H1 (cell line): ENCODE measurements around the gene NBEA. TPM values are rescaled to one million over a fixed set of nuclear protein-coding genes. Genes with fewer than 3 reads are reported as not detected.

Source experiments
- CTCF ChIA-PET: fragments of 300-600 bp; sonication (Branson Sonifier 250); formaldehyde crosslinking; loops from one replicate; lab custom pipeline; 2021; ENCODE audit not compliant: partially characterized antibody; lab: Charles Lee
- POLR2A ChIA-PET: fragments of 300-600 bp; sonication (Branson Sonifier 250); formaldehyde crosslinking; loops from one replicate; lab custom pipeline; 2021; ENCODE audit warnings: inconsistent platforms; ENCODE audit not compliant: partially characterized antibody; lab: Charles Lee
- DNase-seq, 2 experiments: peaks; one replicate each; pipeline versions ENCODE4 v3.0.0 to v3.0.0-alpha.2; 2010 to 2022; ENCODE audit warnings: low spot score in 2 of 2, low read depth in 1 of 2, mixed read lengths in 1 of 2
- FAIRE-seq: peaks from 2 replicates; lab custom pipeline; 2011; peaks lifted over from hg19 to GRCh38; lab: Jason Lieb, UNC
- H2AFZ ChIP-seq: 2 replicates; pipeline ENCODE4 v1.8.1; 2012; ENCODE audit warnings: low read length, inconsistent platforms
- H2AK5ac ChIP-seq: 2 replicates; pipeline ENCODE4 v1.6.1; 2013; ENCODE audit warnings: low read depth, low read length
- H2BK120ac ChIP-seq: replicated peaks from 2 replicates; pipeline ENCODE3; 2013; ENCODE audit warnings: low read depth, low read length, inconsistent platforms
- H2BK12ac ChIP-seq: 2 replicates; pipeline ENCODE4 v1.6.1; 2013; ENCODE audit warnings: low read depth, low read length
- H2BK15ac ChIP-seq: 2 replicates; pipeline ENCODE4 v1.6.1; 2013; ENCODE audit warnings: low read length
- H2BK20ac ChIP-seq: 2 replicates; pipeline ENCODE4 v1.6.1; 2013; ENCODE audit warnings: low read length
- H2BK5ac ChIP-seq: 2 replicates; pipeline ENCODE4 v1.6.1; 2013; ENCODE audit warnings: low read depth, low read length
- H3K14ac ChIP-seq: 2 replicates; pipeline ENCODE4 v1.6.1; 2013; ENCODE audit warnings: inconsistent platforms; ENCODE audit not compliant: insufficient read length
- H3K18ac ChIP-seq: 2 replicates; pipeline ENCODE4 v1.6.1; 2013; ENCODE audit warnings: low read length; ENCODE audit errors: extremely low read depth
- H3K23ac ChIP-seq: 2 replicates; pipeline ENCODE4 v1.6.1; 2013; ENCODE audit warnings: inconsistent platforms; ENCODE audit not compliant: insufficient read length
- H3K23me2 ChIP-seq: 2 replicates; pipeline ENCODE4 v1.6.1; 2013; ENCODE audit warnings: low read depth, low read length
- H3K27ac ChIP-seq: 2 replicates; pipeline ENCODE4 v1.6.1; 2011; ENCODE audit warnings: low read depth, low read length, inconsistent platforms
- H3K27me3 ChIP-seq, 4 experiments: replicated peaks in 1 of 4; 1 replicate in 1 of 4; 2 replicates in 3 of 4; pipeline versions ENCODE4 v1.6.1 to v1.8.1; 2011 to 2013; ENCODE audit warnings: low read length in 3 of 4, mild to moderate bottlenecking in 3 of 4, inconsistent platforms in 2 of 4, mixed read lengths in 2 of 4, moderate library complexity in 1 of 4; ENCODE audit not compliant: control insufficient read depth in 3 of 4, insufficient read depth in 3 of 4; ENCODE audit errors: extremely low read depth in 1 of 4
- H3K36me3 ChIP-seq, 4 experiments: 2 replicates each; pipeline versions ENCODE4 v1.6.1 to v1.8.1; 2011 to 2013; ENCODE audit warnings: mild to moderate bottlenecking in 4 of 4, low read length in 3 of 4, moderate library complexity in 2 of 4, control low read depth in 1 of 4, inconsistent platforms in 1 of 4; ENCODE audit not compliant: insufficient read depth in 4 of 4, control insufficient read depth in 2 of 4
- H3K4ac ChIP-seq: replicated peaks from 2 replicates; pipeline ENCODE3; 2013; ENCODE audit warnings: low read length, low read depth, mixed read lengths, inconsistent platforms; ENCODE audit not compliant: insufficient read length
- H3K4me1 ChIP-seq, 4 experiments: replicated peaks in 1 of 4; 1 replicate in 1 of 4; 2 replicates in 3 of 4; pipeline versions ENCODE4 v1.6.1 to v1.8.1; 2011 to 2013; ENCODE audit warnings: low read length in 3 of 4, inconsistent platforms in 2 of 4, mixed read lengths in 1 of 4; ENCODE audit not compliant: insufficient read depth in 4 of 4, control insufficient read depth in 3 of 4
- H3K4me2 ChIP-seq, 2 experiments: 2 replicates each; pipeline versions ENCODE4 v1.6.1 to v1.8.1; 2011 to 2013; ENCODE audit warnings: low read depth in 2 of 2, low read length in 2 of 2, control low read depth in 1 of 2, inconsistent platforms in 1 of 2, mild to moderate bottlenecking in 1 of 2; ENCODE audit not compliant: insufficient read depth in 1 of 2
- H3K4me3 ChIP-seq, 4 experiments: fragments of 200-600, 300-600 bp in 1 of 4; sonication (generic), shearing (Covaris generic), sonication (Bioruptor Twin) in 1 of 4; 2 replicates each; pipeline versions ENCODE4 v1.5.1 to v1.8.1; 2011 to 2016; ENCODE audit warnings: low read length in 4 of 4, low read depth in 3 of 4, control low read depth in 2 of 4, inconsistent platforms in 2 of 4, mild to moderate bottlenecking in 2 of 4, mixed read lengths in 1 of 4, moderate library complexity in 1 of 4; ENCODE audit not compliant: insufficient read depth in 2 of 4; ENCODE audit errors: extremely low read depth in 1 of 4
- H3K56ac ChIP-seq: replicated peaks from 2 replicates; pipeline ENCODE3; 2013; ENCODE audit warnings: low read depth, mild to moderate bottlenecking, mixed read lengths, low read length, inconsistent platforms; ENCODE audit not compliant: insufficient read length
- H3K79me1 ChIP-seq: 2 replicates; pipeline ENCODE4 v1.6.1; 2013; ENCODE audit warnings: low read depth, low read length, control low read depth
- H3K79me2 ChIP-seq, 2 experiments: 2 replicates each; pipeline versions ENCODE4 v1.6.1 to v1.8.1; 2012 to 2013; ENCODE audit warnings: low read length in 2 of 2, mild to moderate bottlenecking in 2 of 2, inconsistent platforms in 1 of 2; ENCODE audit not compliant: insufficient read depth in 2 of 2, control insufficient read depth in 1 of 2
- H3K9ac ChIP-seq, 4 experiments: replicated peaks in 1 of 4; 1 replicate in 1 of 4; 2 replicates in 3 of 4; pipeline versions ENCODE4 v1.6.1 to v1.8.1; 2011 to 2013; ENCODE audit warnings: low read depth in 3 of 4, low read length in 3 of 4, control low read depth in 2 of 4, mild to moderate bottlenecking in 2 of 4, moderate library complexity in 2 of 4, inconsistent platforms in 1 of 4; ENCODE audit errors: extremely low read depth in 1 of 4
- H3K9me3 ChIP-seq, 2 experiments: 2 replicates each; pipeline versions ENCODE4 v1.6.1 to v1.8.1; 2012 to 2013; ENCODE audit warnings: mild to moderate bottlenecking in 2 of 2, moderate library complexity in 2 of 2, control low read depth in 1 of 2, inconsistent platforms in 1 of 2, low read depth in 1 of 2, low read length in 1 of 2, mixed read lengths in 1 of 2; ENCODE audit not compliant: insufficient read depth in 2 of 2
- H4K20me1 ChIP-seq, 2 experiments: replicated peaks in 1 of 2; 2 replicates each; pipeline versions ENCODE3 to v1.8.1; 2011 to 2013; ENCODE audit warnings: inconsistent platforms in 2 of 2, low read length in 2 of 2, mild to moderate bottlenecking in 1 of 2; ENCODE audit not compliant: insufficient read depth in 2 of 2, control insufficient read depth in 1 of 2
- H4K5ac ChIP-seq: 2 replicates; pipeline ENCODE4 v1.6.1; 2013; ENCODE audit warnings: low read length, low read depth, mixed read lengths, inconsistent platforms; ENCODE audit not compliant: insufficient read length
- H4K8ac ChIP-seq: 2 replicates; pipeline ENCODE4 v1.8.0; 2013; ENCODE audit warnings: mild to moderate bottlenecking, moderate library complexity, low read length, inconsistent platforms; ENCODE audit not compliant: insufficient read depth; ENCODE audit errors: extremely low read depth
- H4K91ac ChIP-seq: replicated peaks from 2 replicates; pipeline ENCODE3; 2013; ENCODE audit warnings: low read length, mixed read lengths, inconsistent platforms; ENCODE audit not compliant: insufficient read length
- EGR1 ChIP-seq: IDR thresholded peaks from 2 replicates; pipeline ENCODE4 v1.6.1; 2011; ENCODE audit warnings: low read depth, low read length, borderline replicate concordance
- HDAC6 ChIP-seq: IDR thresholded peaks from one replicate; pipeline ENCODE4 v1.7.1; 2012; ENCODE audit warnings: low read depth, mild to moderate bottlenecking, inconsistent platforms, low read length, moderate library complexity
- POU5F1 ChIP-seq: IDR thresholded peaks from 2 replicates; pipeline ENCODE4 v1.6.1; 2011; ENCODE audit warnings: low read depth, mild to moderate bottlenecking, low read length, moderate library complexity
- SIRT6 ChIP-seq: IDR thresholded peaks from one replicate; pipeline ENCODE4 v1.7.1; 2012; ENCODE audit warnings: low read length, inconsistent platforms
- TEAD4 ChIP-seq: IDR thresholded peaks from 2 replicates; pipeline ENCODE4 v1.6.1; 2012; ENCODE audit warnings: low read depth, low read length, inconsistent platforms, mixed read lengths
- WGBS, 2 experiments: shearing (Covaris generic) in 1 of 2; methylation state at CpG; one replicate each; pipeline versions ENCODE4 v1.1.6 to v1.1.7; 2013 to 2015; ENCODE audit warnings: low lambda C conversion rate in 2 of 2, mixed read lengths in 2 of 2, inconsistent platforms in 1 of 2, low coverage in 1 of 2, missing lambda C conversion rate in 1 of 2; ENCODE audit not compliant: insufficient replicate concordance in 2 of 2, insufficient coverage in 1 of 2, insufficient read length in 1 of 2; ENCODE audit errors: extremely low coverage in 1 of 2, missing lambda C conversion rate in 1 of 2; 5-methylcytosine and 5-hydroxymethylcytosine counted together
- polyA plus RNA-seq, 7 experiments: library from polyadenylated mRNA; depleted of rRNA in 3 of 7; stranded (reverse) in 5 of 7; unstranded in 2 of 7; fragments of >200 nt in 5 of 7; fragments of 200-250 nt in 2 of 7; gene quantifications; 1 replicate in 5 of 7; 2 replicates in 1 of 7; 4 replicates in 1 of 7; pipeline versions ENCODE4 v1.2.1 to v1.2.3, GENCODE V29; 2011 to 2013; ENCODE audit warnings: missing spikeins in 2 of 7, mixed read lengths in 2 of 7
- total RNA-seq: library from RNA; stranded (reverse); fragmentation: NEBNext Ultra II Directional; extraction: Animal tissue kit (Norgen Biotek cat#: 25700); gene quantifications from 2 replicates; pipeline ENCODE4 v1.2.1, GENCODE V29; 2021
- TF ChIP-seq, protein P1 (sequence below): IDR thresholded peaks from 2 replicates; pipeline ENCODE4 v1.6.1; 2012; ENCODE audit warnings: inconsistent platforms

The NBEA gene
- total and polyA plus RNA-seq, 2 of the 8 experiments (the other 6 are each of a cell fraction or from before 2014, with no cell fraction given), result 14.2 to 21.5 TPM

- no peak overlapping the region for H4K5ac ChIP-seq
- no peak overlapping the region for H3K4ac ChIP-seq
- H3K36me3 ChIP-seq, result no peaks in the 10 kb centered on the region
- DNase-seq, result no peak
- CTCF ChIA-PET, result no interaction called here
- peaks cover 13% of the 10 kb centered on the region for H3K23me2 ChIP-seq
- H3K79me1 ChIP-seq, result no peaks in the 10 kb centered on the region; the same call in 1 of the 2 replicates
- H4K20me1 ChIP-seq, result peaks cover 9 to 13% of the 10 kb centered on the region in 2 experiments
- no peaks in the 10 kb centered on the region for H3K9me3 ChIP-seq
- no peak overlapping the region for H2BK5ac ChIP-seq
- WGBS, 2 experiments, result 89% methylated on average over 2 of the region's 2 CpGs; no CpG with 5 or more reads in 1 of the 2 experiments
- peak overlapping the region; percentile 75 to 94 (median 87); a peak in 6 of 8 replicates for H3K4me3 ChIP-seq
- no peak overlapping the region for H3K23ac ChIP-seq
- H2AK5ac ChIP-seq, result no peak overlapping the region
- POLR2A ChIA-PET, result no interaction called here
- no peak overlapping the region for H2BK120ac ChIP-seq
- no peak overlapping the region for H4K91ac ChIP-seq
- H3K4me2 ChIP-seq, result peak overlapping the region; percentile 90
- no peak overlapping the region for H2AFZ ChIP-seq
- no peak overlapping the region for H2BK15ac ChIP-seq
- no peak overlapping the region for H2BK20ac ChIP-seq
- FAIRE-seq, result no peak
- H3K79me2 ChIP-seq, result peaks cover 3 to 64% of the 10 kb centered on the region in 2 experiments; a peak in 3 of 4 replicates
- no peaks in the 10 kb centered on the region for H3K27me3 ChIP-seq
- no peak overlapping the region for H3K9ac ChIP-seq
- no peak overlapping the region for H3K14ac ChIP-seq
- H3K4me1 ChIP-seq, result peaks cover 3 to 11% (median 6%) of the 10 kb centered on the region in 4 experiments; a peak in 6 of 7 replicates
- H2BK12ac ChIP-seq, result no peak overlapping the region
- TF ChIP-seq POU5F1 (no peak), TEAD4 (no peak), HDAC6 (no peak), EGR1 (no peak), SIRT6 (no peak)
- TF ChIP-seq, protein P1, sequence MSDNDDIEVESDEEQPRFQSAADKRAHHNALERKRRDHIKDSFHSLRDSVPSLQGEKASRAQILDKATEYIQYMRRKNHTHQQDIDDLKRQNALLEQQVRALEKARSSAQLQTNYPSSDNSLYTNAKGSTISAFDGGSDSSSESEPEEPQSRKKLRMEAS, result no peak
- no peak overlapping the region for H3K27ac ChIP-seq
- H3K56ac ChIP-seq, result no peak overlapping the region
- no peak overlapping the region for H3K18ac ChIP-seq
- no peak overlapping the region for H4K8ac ChIP-seq
Measured at GRCh38 chr13:34944274-34944634, 2.2 kb downstream of the NBEA start.
